ENCODE results near the gene CD44. TPM values are rescaled to one million over a fixed set of nuclear protein-coding genes. Genes with fewer than 3 reads are reported as not detected.

CD44 gene
- total RNA-seq, 4 donors from 2014 or later, result 56.3 to 182 (median 114) TPM

DNA sequence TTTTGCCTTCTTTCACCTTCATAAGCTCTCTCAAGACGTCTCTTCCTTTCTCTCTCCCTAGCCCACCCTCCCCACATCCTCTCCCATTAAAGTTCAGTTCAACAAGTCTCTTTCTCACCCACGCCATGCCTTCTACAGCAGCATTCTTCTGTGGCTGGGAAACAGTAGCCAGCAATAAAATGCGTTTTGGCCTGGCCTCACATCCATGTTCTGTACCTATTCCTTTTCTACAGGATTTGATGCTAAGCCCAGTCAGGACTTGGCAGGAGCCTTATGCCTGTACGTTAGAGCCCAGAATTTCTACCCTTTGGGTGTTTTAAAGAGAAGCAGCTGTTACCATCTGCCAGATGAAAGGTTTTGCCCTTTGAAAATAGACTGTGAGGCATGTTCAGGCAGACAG, 7.1 kb upstream of the CD44 start:
- in situ Hi-C loops (cut with MboI; ENCODE audit: low pct_ligation_motif_present in 1 of 4, low pct_unique_long_range_greater_than_20kb in 1 of 4, low sequenced_read_pairs in 3 of 4) (no loop called here), intact Hi-C loops (cut with DNase I; ENCODE audit: low total_unique reads) (loop anchor here (10.0 kb wide), 1 partner anchor 173 kb away; no protein-coding TSS in a partner anchor)
- no peaks in the 10 kb centered on the region for H3K27me3 ChIP-seq
- H3K4me1 ChIP-seq, result no peaks in the 10 kb centered on the region
- no peaks in the 10 kb centered on the region for H3K9me3 ChIP-seq
- WGBS, 2 donors (ENCODE audit: low coverage in 1 of 2), result 71 to 81% methylated on average over 4 of the region's 4 CpGs
- no peak overlapping the region for H3K27ac ChIP-seq
- no peaks in the 10 kb centered on the region for H3K36me3 ChIP-seq
- no peak for TF ChIP-seq POLR2AphosphoS5 (IDR thresholded peaks at IDR 0.05)
- TF ChIP-seq POLR2A (IDR thresholded peaks at IDR 0.05), result no peak
- TF ChIP-seq, protein P1, sequence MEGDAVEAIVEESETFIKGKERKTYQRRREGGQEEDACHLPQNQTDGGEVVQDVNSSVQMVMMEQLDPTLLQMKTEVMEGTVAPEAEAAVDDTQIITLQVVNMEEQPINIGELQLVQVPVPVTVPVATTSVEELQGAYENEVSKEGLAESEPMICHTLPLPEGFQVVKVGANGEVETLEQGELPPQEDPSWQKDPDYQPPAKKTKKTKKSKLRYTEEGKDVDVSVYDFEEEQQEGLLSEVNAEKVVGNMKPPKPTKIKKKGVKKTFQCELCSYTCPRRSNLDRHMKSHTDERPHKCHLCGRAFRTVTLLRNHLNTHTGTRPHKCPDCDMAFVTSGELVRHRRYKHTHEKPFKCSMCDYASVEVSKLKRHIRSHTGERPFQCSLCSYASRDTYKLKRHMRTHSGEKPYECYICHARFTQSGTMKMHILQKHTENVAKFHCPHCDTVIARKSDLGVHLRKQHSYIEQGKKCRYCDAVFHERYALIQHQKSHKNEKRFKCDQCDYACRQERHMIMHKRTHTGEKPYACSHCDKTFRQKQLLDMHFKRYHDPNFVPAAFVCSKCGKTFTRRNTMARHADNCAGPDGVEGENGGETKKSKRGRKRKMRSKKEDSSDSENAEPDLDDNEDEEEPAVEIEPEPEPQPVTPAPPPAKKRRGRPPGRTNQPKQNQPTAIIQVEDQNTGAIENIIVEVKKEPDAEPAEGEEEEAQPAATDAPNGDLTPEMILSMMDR (IDR thresholded peaks at IDR 0.05), result no peak
- TF ChIP-seq EP300 (IDR thresholded peaks at IDR 0.05; ENCODE audit: low read depth), result no peak
- no peak for DNase-seq
- H3K4me3 ChIP-seq, result no peak overlapping the region

DNA sequence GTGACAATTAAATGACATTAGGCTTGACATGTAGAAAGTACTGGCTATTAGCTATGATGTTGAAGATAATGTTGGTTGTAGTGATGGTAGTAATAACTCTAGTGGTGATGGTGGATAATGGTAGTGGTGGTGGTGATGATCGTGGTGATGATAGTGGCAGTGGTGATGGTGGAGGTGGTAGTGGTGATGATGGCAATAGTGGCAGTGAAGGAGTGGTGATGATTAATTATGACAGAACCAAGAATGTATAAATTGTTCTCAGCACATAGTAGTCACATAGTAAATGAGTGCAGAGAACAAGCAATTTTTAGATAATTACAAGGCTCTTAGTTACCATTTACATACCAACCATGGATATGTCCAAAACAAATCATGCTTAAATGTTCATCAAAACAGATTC, 5.3 kb upstream of the CD44 start:
- Histone ChIP-seq H3K27ac (no peak overlapping the region), H3K36me3 (no peaks in the 10 kb centered on the region), H3K4me3 (no peak overlapping the region), H3K9me3 (no peaks in the 10 kb centered on the region), H3K4me1 (peaks cover 0 to 8% (median 5%) of the 10 kb centered on the region in 4 donors), H3K27me3 (no peaks in the 10 kb centered on the region)
- intact Hi-C loops (cut with DNase I; ENCODE audit: low total_unique reads) (loop anchor here (10.0 kb wide), 1 partner anchor 171 kb away; no protein-coding TSS in a partner anchor), in situ Hi-C loops (cut with MboI; ENCODE audit: low pct_ligation_motif_present in 1 of 4, low pct_unique_long_range_greater_than_20kb in 1 of 4, low sequenced_read_pairs in 3 of 4) (no loop called here)
- DNase-seq, result no peak
- TF ChIP-seq POLR2AphosphoS5 (IDR thresholded peaks at IDR 0.05) (no peak), EP300 (IDR thresholded peaks at IDR 0.05; ENCODE audit: low read depth) (no peak), POLR2A (IDR thresholded peaks at IDR 0.05) (no peak)
- TF ChIP-seq, protein P1 (IDR thresholded peaks at IDR 0.05), result no peak
- WGBS, 2 donors (ENCODE audit: low coverage in 1 of 2), result 92 to 100% methylated on average over 1 of the region's 1 CpG

DNA sequence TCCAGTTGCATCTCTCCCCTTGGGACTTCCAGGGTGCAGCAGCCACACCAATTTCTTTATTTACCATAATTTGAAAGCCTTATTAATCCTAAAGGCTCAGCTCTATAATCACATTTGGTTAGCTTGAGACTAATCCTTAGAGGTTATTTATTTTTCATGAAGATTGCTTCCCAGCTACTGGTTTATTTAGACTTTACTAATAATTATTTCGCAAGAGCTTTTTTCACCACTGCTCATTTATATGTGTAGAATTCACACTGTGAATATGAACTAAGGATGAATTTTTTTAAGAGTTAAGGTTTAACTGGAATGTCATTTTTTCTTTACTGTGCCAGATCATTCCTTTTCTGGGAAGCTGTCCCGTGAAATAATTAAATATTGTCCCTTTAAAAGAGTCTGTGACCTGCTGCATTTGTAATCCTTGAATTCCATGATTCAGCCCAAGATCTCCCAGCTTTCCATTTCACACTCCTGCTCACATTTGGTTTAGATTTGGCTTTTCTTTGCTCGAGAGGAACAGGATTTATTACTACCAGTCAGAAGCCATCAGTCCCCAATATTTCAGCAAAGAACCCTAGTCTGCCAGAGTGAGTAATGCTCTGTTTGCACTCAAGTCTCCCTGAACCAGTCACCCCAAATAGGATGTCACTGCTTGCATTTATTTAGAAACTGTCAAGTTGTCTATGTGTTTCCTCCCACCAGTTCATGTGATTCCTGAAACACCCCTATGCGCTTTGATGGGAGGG, 4.4 kb upstream of the CD44 start:
- no peak for DNase-seq
- peaks cover 0 to 8% (median 6%) of the 10 kb centered on the region in 4 donors for H3K4me1 ChIP-seq
- intact Hi-C loops (cut with DNase I; ENCODE audit: low total_unique reads), result loop anchor here (10.0 kb wide), 1 partner anchor 170 kb away; no protein-coding TSS in a partner anchor
- in situ Hi-C loops (cut with MboI; ENCODE audit: low pct_ligation_motif_present in 1 of 4, low pct_unique_long_range_greater_than_20kb in 1 of 4, low sequenced_read_pairs in 3 of 4), result no loop called here
- no peaks in the 10 kb centered on the region for H3K36me3 ChIP-seq
- no peaks in the 10 kb centered on the region for H3K9me3 ChIP-seq
- H3K27ac ChIP-seq, result no peak overlapping the region
- no peak for TF ChIP-seq EP300 (IDR thresholded peaks at IDR 0.05; ENCODE audit: low read depth)
- TF ChIP-seq, protein P1 (IDR thresholded peaks at IDR 0.05), result no peak
- no peak for TF ChIP-seq POLR2A (IDR thresholded peaks at IDR 0.05)
- TF ChIP-seq POLR2AphosphoS5 (IDR thresholded peaks at IDR 0.05), result no peak
- no peak overlapping the region for H3K4me3 ChIP-seq
- 65 to 72% methylated on average over 4 of the region's 4 CpGs for WGBS, 2 donors (ENCODE audit: low coverage in 1 of 2)
- no peaks in the 10 kb centered on the region for H3K27me3 ChIP-seq

DNA sequence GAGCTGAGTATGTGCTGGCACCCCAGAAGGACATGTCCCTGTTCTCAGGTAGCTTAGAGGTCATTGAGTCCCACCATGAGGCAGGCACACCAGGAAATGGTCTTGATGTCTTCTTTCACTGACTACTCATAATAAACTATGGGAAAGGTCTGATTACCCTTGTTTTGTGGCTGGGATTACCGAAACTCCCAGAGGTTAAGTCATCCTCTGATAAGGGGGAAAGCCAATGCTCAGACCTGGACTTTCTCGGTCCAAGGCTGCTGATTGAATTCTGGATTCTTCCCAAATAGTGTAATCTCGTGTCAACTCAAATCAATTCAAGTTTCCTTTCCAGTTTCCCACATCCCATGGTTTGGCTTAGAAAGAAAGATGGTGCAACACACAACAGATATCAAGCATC, 3.7 kb upstream of the CD44 start:
- Histone ChIP-seq H3K36me3 (no peaks in the 10 kb centered on the region), H3K27me3 (no peaks in the 10 kb centered on the region), H3K4me1 (peaks cover 0 to 13% (median 7%) of the 10 kb centered on the region in 4 donors), H3K4me3 (no peak overlapping the region), H3K27ac (no peak overlapping the region), H3K9me3 (no peaks in the 10 kb centered on the region)
- in situ Hi-C loops (cut with MboI; ENCODE audit: low pct_ligation_motif_present in 1 of 4, low pct_unique_long_range_greater_than_20kb in 1 of 4, low sequenced_read_pairs in 3 of 4), result no loop called here
- no peak for DNase-seq
- TF ChIP-seq POLR2AphosphoS5 (IDR thresholded peaks at IDR 0.05), result no peak
- TF ChIP-seq, protein P1 (IDR thresholded peaks at IDR 0.05), result no peak
- TF ChIP-seq POLR2A (IDR thresholded peaks at IDR 0.05), result no peak
- no peak for TF ChIP-seq EP300 (IDR thresholded peaks at IDR 0.05; ENCODE audit: low read depth)
- intact Hi-C loops (cut with DNase I; ENCODE audit: low total_unique reads), result loop anchor here (10.0 kb wide), 1 partner anchor 170 kb away; no protein-coding TSS in a partner anchor
- WGBS, 2 donors (ENCODE audit: low coverage in 1 of 2), result 62 to 82% methylated on average over 2 to 3 of the region's 3 CpGs
